Dendritic cell treated with granulocyte-macrophage colony-stimulating factor and Interleukin-4, amounts not matched to agents 40 ng/mL and 50 ng/mL, for 4 days (primary cell): ENCODE results near the gene PDE6H.

Experiments used
- H3K27ac Mint-ChIP-seq: one replicate; pipeline ENCODE4 v1.8.0; 2022; ENCODE audit warnings: mild to moderate bottlenecking, mixed read lengths
- H3K27me3 Mint-ChIP-seq: one replicate; pipeline ENCODE4 v1.8.0; 2022; ENCODE audit warnings: mild to moderate bottlenecking, mixed read lengths
- H3K36me3 Mint-ChIP-seq: one replicate; pipeline ENCODE4 v1.8.0; 2022; ENCODE audit warnings: low read depth, mixed read lengths
- H3K4me1 Mint-ChIP-seq: one replicate; pipeline ENCODE4 v1.8.0; 2022; ENCODE audit warnings: low read depth, mixed read lengths
- H3K4me3 Mint-ChIP-seq: one replicate; pipeline ENCODE4 v1.8.0; 2022; ENCODE audit warnings: mild to moderate bottlenecking, moderate library complexity, mixed read lengths
- H3K9me3 Mint-ChIP-seq: one replicate; pipeline ENCODE4 v1.8.0; 2022; ENCODE audit warnings: mixed read lengths
- intact Hi-C: fragments of 100-400 bp; cut with micrococcal nuclease; formaldehyde crosslinking; loops from one replicate; pipeline ENCODE4 v1.15.0; 2022

Gene PDE6H

DNA sequence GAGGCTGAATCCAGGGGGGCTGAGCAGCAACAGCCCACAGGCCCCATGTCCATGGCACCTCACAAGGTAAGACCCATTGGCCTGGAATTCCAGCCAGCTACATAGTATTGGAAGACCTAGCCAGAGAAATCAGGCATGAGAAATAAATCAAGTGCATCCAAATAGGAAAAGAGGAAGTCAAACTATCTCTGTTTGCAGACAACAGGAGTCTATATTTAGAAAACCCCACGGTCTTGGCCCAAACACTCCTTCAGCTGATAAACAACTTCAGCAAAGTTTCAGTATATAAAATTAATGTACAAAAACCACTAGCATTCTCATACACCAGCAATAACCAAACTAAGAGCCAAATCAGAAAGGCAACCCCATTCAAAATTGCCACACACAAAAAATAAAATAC, 16.9 kb downstream of the PDE6H start:
- H3K4me3 Mint-ChIP-seq: no peak overlapping the region
- intact Hi-C loops: loop anchor here (2.0 kb wide), 1 partner anchor 39 kb away; no protein-coding TSS in a partner anchor
- peak overlapping the region; percentile 65 for H3K27ac Mint-ChIP-seq
- H3K4me1 Mint-ChIP-seq: peaks cover 86% of the 10 kb centered on the region
- no peaks in the 10 kb centered on the region for H3K9me3 Mint-ChIP-seq
- no peaks in the 10 kb centered on the region for H3K27me3 Mint-ChIP-seq
- H3K36me3 Mint-ChIP-seq: no peaks in the 10 kb centered on the region

DNA sequence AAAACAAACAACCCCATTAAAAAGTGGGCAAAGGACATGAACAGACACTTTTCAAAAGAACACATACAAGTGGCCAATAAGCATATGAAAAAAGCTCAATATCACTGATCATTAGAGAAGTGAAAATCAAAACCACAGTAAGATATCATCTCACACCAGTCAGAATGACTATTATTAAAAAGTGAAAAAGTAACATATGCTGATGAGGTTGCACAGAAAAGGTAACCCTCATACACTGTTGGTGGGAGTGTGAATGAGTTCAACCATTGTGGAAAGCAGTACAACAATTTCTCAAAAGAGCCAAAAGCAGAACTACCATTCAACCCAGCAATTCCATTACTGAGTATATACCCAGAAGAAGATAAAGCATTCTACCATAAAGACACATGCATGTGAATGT, 18.2 kb downstream of the PDE6H start:
- Mint-ChIP-seq H3K36me3 (no peaks in the 10 kb centered on the region), H3K9me3 (no peaks in the 10 kb centered on the region), H3K27ac (peak overlapping the region; percentile 7), H3K4me3 (no peak overlapping the region), H3K4me1 (peaks cover 81% of the 10 kb centered on the region), H3K27me3 (no peaks in the 10 kb centered on the region)
- intact Hi-C loops: no loop called here

DNA sequence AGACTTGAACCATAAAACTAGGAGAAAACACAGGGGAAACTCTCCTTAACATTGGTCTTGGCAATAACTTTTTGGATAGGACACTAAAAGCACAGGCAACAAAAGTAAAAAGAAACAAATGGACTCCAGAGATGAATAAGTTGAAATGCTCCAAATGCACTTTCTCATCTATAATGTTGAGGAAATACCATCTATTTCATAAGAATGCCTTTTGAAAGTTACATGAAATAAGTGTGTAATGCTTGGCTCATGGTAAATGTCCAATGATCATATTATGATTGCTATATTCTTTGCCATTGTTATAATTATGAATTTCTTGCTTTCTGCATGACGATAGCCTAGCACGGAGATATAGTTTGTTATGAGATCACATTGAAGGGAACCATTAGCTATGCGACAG, 19.8 kb downstream of the PDE6H start:
- Mint-ChIP-seq H3K27ac (peak overlapping the region; percentile 64), H3K4me3 (no peak overlapping the region), H3K27me3 (no peaks in the 10 kb centered on the region), H3K9me3 (no peaks in the 10 kb centered on the region), H3K36me3 (no peaks in the 10 kb centered on the region), H3K4me1 (peaks cover 67% of the 10 kb centered on the region)
- intact Hi-C loops: no loop called here

DNA sequence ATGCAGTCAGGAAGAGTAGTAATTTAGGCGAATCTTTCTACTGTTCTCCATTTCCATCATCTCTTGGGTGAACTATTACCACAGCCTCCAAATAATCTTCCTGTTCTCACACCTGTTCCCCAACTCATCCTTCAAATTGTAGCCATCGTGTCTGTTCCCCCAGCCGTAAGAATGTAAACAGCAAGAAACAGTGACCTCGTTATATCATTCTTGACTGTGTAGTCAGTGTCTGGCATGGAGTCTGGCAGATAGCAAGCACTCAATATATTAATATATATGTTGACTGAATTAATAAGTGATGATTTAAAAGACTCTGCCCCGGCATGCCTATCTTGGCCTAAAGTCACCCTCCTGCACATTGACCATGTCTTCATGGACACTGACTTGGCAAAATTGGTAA, 20.3 kb downstream of the PDE6H start:
- H3K27me3 Mint-ChIP-seq: no peaks in the 10 kb centered on the region
- H3K4me3 Mint-ChIP-seq: no peak overlapping the region
- H3K4me1 Mint-ChIP-seq: peaks cover 63% of the 10 kb centered on the region
- no peaks in the 10 kb centered on the region for H3K36me3 Mint-ChIP-seq
- intact Hi-C loops: no loop called here
- no peaks in the 10 kb centered on the region for H3K9me3 Mint-ChIP-seq
- H3K27ac Mint-ChIP-seq: peak overlapping the region; percentile 64

DNA sequence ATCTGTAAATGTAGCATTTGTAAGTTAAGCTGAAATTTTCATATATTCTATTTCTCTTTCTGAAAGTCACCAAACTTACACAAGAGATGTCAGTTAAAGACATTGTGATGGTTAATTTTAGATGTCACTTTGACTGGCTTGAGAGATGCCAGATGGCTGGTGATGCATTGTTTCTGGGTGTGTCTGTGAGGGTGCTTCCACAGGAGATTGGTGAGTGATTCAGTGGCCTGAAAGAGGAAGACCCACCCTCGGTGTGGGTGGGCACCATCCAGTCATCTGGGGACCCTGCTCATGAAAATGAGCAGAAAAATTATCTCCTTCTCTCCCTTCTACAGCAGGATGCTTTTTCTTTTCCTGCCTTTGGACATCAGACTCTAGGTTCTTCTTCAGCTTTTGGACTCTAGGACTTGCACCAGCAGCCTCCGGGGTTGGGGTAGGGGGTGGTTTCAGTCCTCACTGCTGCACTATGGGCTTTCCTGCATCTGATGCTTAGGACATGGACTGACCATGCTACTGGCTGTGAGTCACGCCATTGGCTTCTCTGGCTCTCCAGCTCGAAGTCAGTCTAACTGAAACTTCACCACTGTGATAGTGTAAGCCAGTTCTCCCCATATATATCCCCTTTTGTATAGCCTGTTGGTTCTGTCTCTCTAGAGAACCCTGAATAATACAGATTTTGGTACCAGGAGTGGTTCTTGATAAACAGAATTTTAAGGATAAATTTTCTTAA, 20.9 kb downstream of the PDE6H start:
- Mint-ChIP-seq H3K36me3 (no peaks in the 10 kb centered on the region), H3K27me3 (no peaks in the 10 kb centered on the region)

DNA sequence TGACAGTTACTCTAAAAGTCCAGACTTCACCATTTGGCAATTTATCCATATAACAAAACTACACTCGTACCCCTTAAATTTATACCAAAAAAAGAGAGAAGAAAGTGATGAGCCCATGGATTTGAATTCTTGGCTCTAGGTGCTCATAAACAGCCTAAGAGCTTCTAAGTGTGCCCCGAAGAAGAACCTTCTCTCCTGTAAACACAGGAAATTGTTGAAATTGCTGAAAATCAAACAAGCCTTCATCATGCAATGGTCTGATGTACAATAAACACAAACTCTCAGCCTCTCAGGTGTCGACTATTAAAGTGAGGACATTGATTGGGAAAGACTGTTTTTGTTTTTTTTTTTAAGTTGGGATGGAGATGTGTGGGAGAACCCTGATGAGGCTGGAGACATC, 21.8 kb downstream of the PDE6H start:
- no peaks in the 10 kb centered on the region for H3K27me3 Mint-ChIP-seq
- no peak overlapping the region for H3K4me3 Mint-ChIP-seq
- H3K27ac Mint-ChIP-seq: no peak overlapping the region

More for the DNA sequence above, 20.9 kb downstream of the PDE6H start:
- intact Hi-C loops: loop anchor here (2.0 kb wide), 2 partner anchors 13 to 45 kb away; no protein-coding TSS in a partner anchor
- H3K27ac Mint-ChIP-seq: peak overlapping the region; percentile 64
- H3K9me3 Mint-ChIP-seq: no peaks in the 10 kb centered on the region
- no peak overlapping the region for H3K4me3 Mint-ChIP-seq
- H3K4me1 Mint-ChIP-seq: peaks cover 57% of the 10 kb centered on the region

DNA sequence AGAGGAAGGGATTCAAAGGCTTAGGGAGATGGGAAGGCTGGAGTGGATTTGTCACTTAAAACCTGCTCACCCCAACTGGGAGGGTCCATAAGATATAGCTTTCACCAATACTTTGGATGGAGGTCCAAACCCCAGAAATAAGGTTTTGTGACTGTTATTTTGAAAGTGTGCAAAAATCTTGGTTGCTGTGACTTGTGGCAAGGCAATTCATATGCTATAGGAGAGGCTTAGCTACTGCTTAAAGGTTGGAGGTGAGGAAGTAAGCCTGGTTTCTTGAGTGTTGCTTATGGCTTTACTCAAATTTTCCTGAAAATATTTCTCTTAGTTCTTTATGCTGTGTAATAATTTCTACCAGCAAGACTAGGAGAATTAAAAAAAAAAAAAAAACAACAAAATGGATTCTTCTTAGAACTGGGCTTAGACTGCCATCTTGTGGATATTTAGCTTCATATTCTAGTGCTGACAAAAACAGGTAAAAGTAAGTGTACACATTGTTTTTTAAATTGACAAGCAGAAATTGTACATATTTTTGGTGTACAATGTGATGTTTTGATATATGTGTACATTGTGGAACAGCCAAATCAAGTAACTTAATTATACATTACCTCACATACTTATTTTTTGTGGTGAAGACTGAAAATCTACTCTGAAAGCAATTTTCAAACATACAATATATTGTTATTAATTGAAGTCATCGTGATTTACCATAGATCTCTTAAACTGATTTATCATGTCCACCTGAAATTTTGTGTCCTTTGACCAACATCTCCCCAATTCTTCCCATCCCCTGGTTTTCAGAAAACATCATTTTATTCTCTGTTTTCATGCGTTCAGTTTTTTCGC, 23.0 kb downstream of the PDE6H start:
- no peak overlapping the region for H3K4me3 Mint-ChIP-seq
- H3K9me3 Mint-ChIP-seq: no peaks in the 10 kb centered on the region
- no peaks in the 10 kb centered on the region for H3K27me3 Mint-ChIP-seq
- intact Hi-C loops: loop anchor here (1.0 to 5.0 kb wide), 5 partner anchors 15 to 273 kb away; partner anchors contain the start of gene ERP27
- no peak overlapping the region for H3K27ac Mint-ChIP-seq
- no peaks in the 10 kb centered on the region for H3K36me3 Mint-ChIP-seq
- peaks cover 36% of the 10 kb centered on the region for H3K4me1 Mint-ChIP-seq

More for the DNA sequence above, 21.8 kb downstream of the PDE6H start:
- Mint-ChIP-seq H3K36me3 (no peaks in the 10 kb centered on the region), H3K9me3 (no peaks in the 10 kb centered on the region), H3K4me1 (peaks cover 48% of the 10 kb centered on the region)
- intact Hi-C loops: loop anchor here (1.0 to 5.0 kb wide), 4 partner anchors 14 to 271 kb away; partner anchors contain the start of gene ERP27

DNA sequence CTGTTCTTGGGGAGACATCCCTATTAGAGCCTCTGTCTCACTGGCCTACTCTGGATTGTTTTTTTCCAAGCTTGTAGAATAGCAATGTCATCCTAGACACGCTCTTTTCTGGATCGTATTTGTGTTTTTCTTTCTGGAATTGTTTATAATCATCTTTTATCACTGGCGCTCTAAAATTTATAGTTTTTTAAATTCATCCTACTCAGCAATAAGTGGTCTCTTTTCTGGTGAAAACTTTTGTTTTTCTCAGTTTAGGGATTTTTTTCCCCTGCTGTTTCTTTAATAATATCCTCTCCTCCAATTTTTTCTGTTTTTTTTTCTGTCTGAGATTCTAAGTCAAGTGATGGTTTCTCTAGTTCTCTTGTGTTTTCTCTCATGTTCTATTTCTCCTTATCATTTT, 25.2 kb downstream of the PDE6H start:
- no peaks in the 10 kb centered on the region for H3K9me3 Mint-ChIP-seq
- H3K27ac Mint-ChIP-seq: no peak overlapping the region

DNA sequence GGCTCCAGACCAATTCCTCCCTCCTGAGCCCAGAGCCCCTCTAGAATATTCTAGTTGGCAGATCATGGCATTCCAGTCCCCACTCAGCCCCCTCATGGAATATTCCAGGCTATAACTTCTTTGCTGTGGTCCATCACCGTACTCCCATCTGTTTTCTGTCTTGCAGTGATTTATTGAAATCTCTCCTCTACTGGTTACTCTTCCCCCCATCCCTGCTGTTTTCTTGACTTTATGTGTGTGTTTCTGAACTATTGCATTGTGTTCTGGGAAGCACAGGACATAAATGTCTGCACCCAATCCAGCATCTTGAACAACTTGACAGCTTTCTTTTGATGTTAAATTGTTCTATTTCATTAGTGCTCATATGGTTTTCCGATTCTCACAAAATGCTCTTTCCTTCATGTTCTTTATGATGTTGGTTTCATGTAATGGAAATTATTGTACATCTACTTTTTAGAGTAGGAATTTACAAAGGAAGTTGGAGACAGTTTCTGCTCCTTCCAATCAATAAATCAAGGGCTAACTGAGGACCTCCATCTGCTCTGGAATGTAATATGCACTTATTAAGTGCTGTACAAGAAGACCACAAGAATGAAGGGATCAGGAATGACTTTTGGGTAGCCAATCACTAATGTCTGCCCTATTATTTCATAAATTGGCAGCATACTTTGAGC, 26.3 kb downstream of the PDE6H start:
- H3K4me3 Mint-ChIP-seq: no peak overlapping the region
- H3K27ac Mint-ChIP-seq: no peak overlapping the region
- H3K9me3 Mint-ChIP-seq: no peaks in the 10 kb centered on the region
- H3K36me3 Mint-ChIP-seq: no peaks in the 10 kb centered on the region
- H3K4me1 Mint-ChIP-seq: peaks cover 13% of the 10 kb centered on the region
- peaks cover 5% of the 10 kb centered on the region for H3K27me3 Mint-ChIP-seq
- intact Hi-C loops: loop anchor here (5.0 kb wide), 1 partner anchor 62 kb away; the partner anchor contains the start of gene ERP27

More for the DNA sequence above, 25.2 kb downstream of the PDE6H start:
- H3K27me3 Mint-ChIP-seq: peaks cover 5% of the 10 kb centered on the region
- H3K4me1 Mint-ChIP-seq: peaks cover 23% of the 10 kb centered on the region
- no peak overlapping the region for H3K4me3 Mint-ChIP-seq
- intact Hi-C loops: loop anchor here (5.0 kb wide), 1 partner anchor 61 kb away; the partner anchor contains the start of gene ERP27
- H3K36me3 Mint-ChIP-seq: no peaks in the 10 kb centered on the region

DNA sequence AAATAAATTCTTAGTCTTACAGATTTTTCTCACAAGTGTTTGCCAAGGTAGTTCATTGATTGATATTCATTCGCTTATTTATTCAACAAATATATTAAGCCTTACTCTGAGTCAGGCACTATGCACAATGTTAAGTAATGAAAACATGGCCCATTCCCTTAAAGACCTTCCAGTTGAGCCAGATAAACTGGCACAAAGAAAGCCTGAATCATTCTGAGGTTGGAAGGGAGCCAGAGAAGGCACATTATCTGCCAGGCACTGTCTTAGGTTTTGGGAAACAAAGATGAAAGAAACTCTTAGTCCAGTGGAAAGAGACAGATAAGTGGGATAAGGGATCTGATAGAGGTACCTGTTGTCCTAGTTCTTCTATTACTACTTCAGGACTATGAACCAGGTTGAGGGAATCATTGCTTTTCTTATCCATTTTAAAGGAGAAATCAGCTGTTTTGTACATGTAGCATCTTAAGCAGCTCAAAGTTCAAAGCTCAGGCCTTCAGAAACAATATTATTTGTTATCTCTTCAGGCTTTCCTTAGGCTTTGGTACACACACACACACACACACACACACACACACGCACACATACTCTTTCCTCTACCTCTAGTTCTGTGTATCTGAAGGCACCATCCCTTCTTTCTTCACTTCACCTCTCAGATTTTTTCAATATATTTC, 27.0 kb downstream of the PDE6H start:
- Mint-ChIP-seq H3K27ac (no peak overlapping the region), H3K9me3 (no peaks in the 10 kb centered on the region), H3K36me3 (no peaks in the 10 kb centered on the region), H3K4me1 (peaks cover 8% of the 10 kb centered on the region), H3K27me3 (peaks cover 5% of the 10 kb centered on the region), H3K4me3 (no peak overlapping the region)
- intact Hi-C loops: loop anchor here (5.0 to 10.0 kb wide), 2 partner anchors 63 to 215 kb away; partner anchors contain the start of gene ERP27

DNA sequence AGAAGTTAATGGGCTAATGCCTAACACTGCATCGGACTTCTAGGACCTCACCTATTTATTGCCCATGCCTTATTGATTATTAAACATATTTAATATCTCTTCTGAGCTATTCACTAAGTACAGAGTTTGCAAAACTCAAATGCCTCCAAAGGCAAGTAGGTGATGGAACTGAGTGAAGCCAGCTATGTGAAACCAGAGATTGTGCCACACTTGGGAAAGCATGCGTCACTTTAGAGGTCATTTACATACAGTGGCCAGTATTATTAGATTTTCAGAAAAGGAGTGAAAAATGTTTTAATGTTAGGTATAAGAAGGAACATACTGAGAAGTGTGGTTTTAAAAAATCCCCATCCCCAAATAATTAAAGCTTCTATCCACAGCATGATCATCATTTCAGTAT, 27.7 kb downstream of the PDE6H start:
- intact Hi-C loops: loop anchor here (10.0 kb wide), 1 partner anchor 214 kb away; no protein-coding TSS in a partner anchor

DNA sequence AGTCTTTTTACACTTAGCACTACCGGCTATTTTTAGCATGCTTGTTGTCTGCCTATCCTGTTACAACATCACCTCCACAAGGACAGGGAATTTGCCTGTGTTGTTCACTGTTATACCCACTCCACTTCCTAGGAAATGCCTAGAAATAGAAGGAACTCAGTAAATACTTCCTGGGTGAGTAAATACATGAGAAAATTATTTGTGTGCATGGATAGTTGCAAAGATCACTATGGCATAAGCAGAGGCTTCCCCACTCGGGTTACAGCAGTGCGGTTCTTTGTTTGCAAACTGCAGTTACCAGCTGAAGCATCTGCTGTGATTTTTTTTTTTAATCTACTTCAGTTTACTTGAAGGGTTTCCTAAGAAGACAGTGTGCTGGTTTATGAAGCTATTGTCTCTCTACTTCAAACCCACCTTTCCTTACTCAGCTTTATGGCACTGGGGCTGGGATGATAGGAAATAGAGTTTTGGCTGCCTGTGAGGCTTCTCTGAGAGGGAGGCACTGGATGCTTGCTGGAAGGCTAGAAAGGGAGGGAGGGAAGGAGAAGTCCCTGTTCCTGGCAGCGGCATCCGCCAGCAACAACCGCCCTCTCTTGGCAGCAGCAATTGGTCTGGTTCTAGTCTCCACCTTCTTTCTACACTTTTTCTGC, 29.0 kb downstream of the PDE6H start:
- H3K27ac Mint-ChIP-seq: no peak overlapping the region
- intact Hi-C loops: loop anchor here (10.0 kb wide), 1 partner anchor 213 kb away; no protein-coding TSS in a partner anchor
- H3K4me3 Mint-ChIP-seq: no peak overlapping the region
- H3K36me3 Mint-ChIP-seq: no peaks in the 10 kb centered on the region
- H3K4me1 Mint-ChIP-seq: no peaks in the 10 kb centered on the region
- peaks cover 5% of the 10 kb centered on the region for H3K27me3 Mint-ChIP-seq
- no peaks in the 10 kb centered on the region for H3K9me3 Mint-ChIP-seq

More for the DNA sequence above, 27.7 kb downstream of the PDE6H start:
- no peak overlapping the region for H3K27ac Mint-ChIP-seq
- H3K27me3 Mint-ChIP-seq: peaks cover 5% of the 10 kb centered on the region
- H3K9me3 Mint-ChIP-seq: no peaks in the 10 kb centered on the region
- H3K4me1 Mint-ChIP-seq: peaks cover 1% of the 10 kb centered on the region
- H3K36me3 Mint-ChIP-seq: no peaks in the 10 kb centered on the region
- H3K4me3 Mint-ChIP-seq: no peak overlapping the region

DNA sequence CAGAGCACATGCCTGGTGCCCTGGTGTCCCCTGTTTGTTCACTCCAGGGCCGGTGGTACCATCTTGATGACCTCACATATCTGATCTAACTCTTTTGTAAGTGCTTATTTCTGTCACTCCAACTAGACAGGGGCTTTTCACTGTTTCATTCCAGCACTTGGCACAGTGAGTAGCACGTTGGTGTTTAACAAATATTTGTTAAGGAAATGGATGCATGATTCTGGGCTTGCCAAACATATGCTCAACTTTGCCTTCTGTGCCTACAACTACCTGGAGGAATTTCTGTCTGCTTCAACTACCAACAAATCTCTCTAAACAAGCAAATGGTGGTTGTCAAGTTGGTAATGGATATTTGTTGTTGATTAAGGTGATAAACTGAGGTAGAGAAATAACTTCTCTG, 31.6 kb downstream of the PDE6H start:
- Mint-ChIP-seq H3K4me1 (no peaks in the 10 kb centered on the region), H3K4me3 (no peak overlapping the region), H3K36me3 (no peaks in the 10 kb centered on the region), H3K27me3 (peaks cover 7% of the 10 kb centered on the region), H3K27ac (no peak overlapping the region), H3K9me3 (no peaks in the 10 kb centered on the region)
- intact Hi-C loops: loop anchor here (10.0 kb wide), 1 partner anchor 210 kb away; no protein-coding TSS in a partner anchor
